ENCODE data around the gene RAB10.
"Not testable (repeated sequence)": the region's sequence is repeated elsewhere in the genome, so short reads cannot be mapped to it uniquely, and the experiment has no call there.

Gene RAB10

GRCh38 chr2:26081556-26081955 is 47.7 kb downstream of the RAB10 start:
- TF ChIP-seq CTCF (IDR thresholded peaks at IDR 0.05), result no peak
- H3K36me3 ChIP-seq, result no peaks in the 10 kb centered on the region
- no peaks in the 10 kb centered on the region for H3K27me3 ChIP-seq
- no peak overlapping the region for H3K27ac ChIP-seq
- H3K4me1 ChIP-seq, result peaks cover 0 to 5% (median 0%) of the 10 kb centered on the region in 4 donors
- no peaks in the 10 kb centered on the region for H3K9me3 ChIP-seq
- H3K4me3 ChIP-seq, result no peak overlapping the region
- intact Hi-C loops (cut with DNase I; ENCODE audit: low total_unique reads), result no loop called here
- no peak for DNase-seq

DNA sequence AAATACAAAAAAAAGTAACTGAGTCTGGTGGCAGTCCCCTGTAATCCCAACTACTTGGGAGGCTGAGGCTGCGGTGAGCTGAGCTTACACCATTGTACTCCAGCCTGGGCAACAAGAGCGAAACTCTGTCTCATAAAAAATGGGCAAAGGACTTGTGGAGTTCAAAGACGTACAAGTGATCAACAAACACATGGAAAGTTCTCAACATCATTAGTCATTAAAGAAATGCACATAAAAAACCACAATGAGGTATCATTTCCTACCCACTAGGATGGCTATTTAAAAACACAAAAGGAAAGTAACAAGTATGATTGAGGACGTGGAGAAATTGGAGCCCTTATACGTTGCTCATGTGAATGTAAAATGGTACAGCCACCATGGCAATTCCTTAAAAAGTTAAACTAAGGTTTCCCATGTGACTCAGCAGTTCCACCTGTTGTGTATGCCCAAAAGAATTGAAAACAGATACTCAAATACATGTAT is 52.3 kb downstream of the RAB10 start:
- Histone ChIP-seq H3K36me3 (peaks cover 0 to 5% (median 0%) of the 10 kb centered on the region in 3 donors), H3K9me3 (no peaks in the 10 kb centered on the region), H3K27ac (no peak overlapping the region), H3K27me3 (no peaks in the 10 kb centered on the region), H3K4me1 (peaks cover 0 to 5% (median 0%) of the 10 kb centered on the region in 4 donors), H3K4me3 (no peak overlapping the region)
- no peak for TF ChIP-seq CTCF (IDR thresholded peaks at IDR 0.05)
- DNase-seq, result no peak
- intact Hi-C loops (cut with DNase I; ENCODE audit: low total_unique reads), result no loop called here

DNA sequence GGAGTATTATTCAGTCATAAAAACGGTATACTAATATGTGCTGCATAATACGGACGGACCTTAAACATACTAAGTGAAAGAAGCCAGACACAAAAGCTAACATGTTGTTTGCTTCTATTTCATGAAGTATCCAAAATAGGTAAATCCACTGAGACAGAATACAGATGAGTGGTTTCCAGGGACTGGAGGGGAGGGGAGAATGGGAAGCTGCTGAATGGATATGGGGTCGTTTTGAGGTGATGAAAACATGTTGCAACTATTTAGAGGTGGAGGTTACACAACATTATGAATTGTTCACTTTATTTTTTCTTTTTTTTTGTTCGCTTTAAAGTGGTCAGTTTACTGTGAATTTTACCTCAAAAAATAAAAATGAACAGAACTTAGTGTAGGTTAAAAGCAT is 52.9 kb downstream of the RAB10 start:
- Histone ChIP-seq H3K4me1 (peaks cover 0 to 5% (median 0%) of the 10 kb centered on the region in 4 donors), H3K4me3 (no peak overlapping the region), H3K9me3 (no peaks in the 10 kb centered on the region), H3K27ac (no peak overlapping the region), H3K27me3 (no peaks in the 10 kb centered on the region), H3K36me3 (peaks cover 0 to 5% (median 0%) of the 10 kb centered on the region in 3 donors)
- intact Hi-C loops (cut with DNase I; ENCODE audit: low total_unique reads), result no loop called here
- no peak for TF ChIP-seq CTCF (IDR thresholded peaks at IDR 0.05)
- DNase-seq, result no peak

DNA sequence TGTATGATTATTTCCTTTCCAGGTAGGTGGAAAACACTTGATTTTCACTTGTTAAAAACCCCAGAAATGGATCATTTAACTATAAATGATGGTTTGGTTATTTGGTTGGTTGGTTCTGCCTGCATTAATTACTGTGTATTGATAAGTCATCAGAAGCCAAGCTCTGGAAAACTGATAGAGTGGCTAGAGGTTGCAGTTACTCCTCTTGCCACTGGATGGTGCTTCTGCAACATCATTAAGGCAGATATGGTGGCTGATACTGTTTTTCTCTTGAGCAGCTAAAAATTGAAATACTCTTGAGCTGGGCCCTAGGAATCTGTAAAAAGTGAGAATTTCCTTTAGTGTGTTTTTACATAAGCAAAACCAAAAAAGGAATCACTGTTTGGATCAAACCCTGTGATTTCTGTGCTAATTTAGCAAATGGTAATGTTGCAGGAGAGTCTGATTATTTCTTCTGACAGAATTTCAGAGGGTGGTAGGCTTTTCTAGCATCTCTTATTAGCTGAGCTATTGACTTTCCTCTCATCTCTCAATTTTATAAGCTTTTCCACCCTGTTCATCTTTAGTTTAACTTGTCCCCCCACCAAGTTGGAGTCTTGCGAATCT is 54.3 kb downstream of the RAB10 start:
- H3K4me1 ChIP-seq, result peaks cover 0 to 5% (median 0%) of the 10 kb centered on the region in 4 donors
- peak; percentile 42 to 59 for TF ChIP-seq CTCF (IDR thresholded peaks at IDR 0.05)
- no peak for DNase-seq
- H3K4me3 ChIP-seq, result no peak overlapping the region
- no peak overlapping the region for H3K27ac ChIP-seq
- peaks cover 0 to 5% (median 0%) of the 10 kb centered on the region in 3 donors for H3K36me3 ChIP-seq
- intact Hi-C loops (cut with DNase I; ENCODE audit: low total_unique reads), result no loop called here
- H3K9me3 ChIP-seq, result no peaks in the 10 kb centered on the region
- H3K27me3 ChIP-seq, result no peaks in the 10 kb centered on the region

GRCh38 chr2:26088931-26089330 is 55.0 kb downstream of the RAB10 start:
- H3K27ac ChIP-seq; H3K4me3 ChIP-seq; intact Hi-C loops (cut with DNase I; ENCODE audit: low total_unique reads); H3K36me3 ChIP-seq; DNase-seq; H3K9me3 ChIP-seq; H3K4me1 ChIP-seq; H3K27me3 ChIP-seq: not testable (repeated sequence)

DNA sequence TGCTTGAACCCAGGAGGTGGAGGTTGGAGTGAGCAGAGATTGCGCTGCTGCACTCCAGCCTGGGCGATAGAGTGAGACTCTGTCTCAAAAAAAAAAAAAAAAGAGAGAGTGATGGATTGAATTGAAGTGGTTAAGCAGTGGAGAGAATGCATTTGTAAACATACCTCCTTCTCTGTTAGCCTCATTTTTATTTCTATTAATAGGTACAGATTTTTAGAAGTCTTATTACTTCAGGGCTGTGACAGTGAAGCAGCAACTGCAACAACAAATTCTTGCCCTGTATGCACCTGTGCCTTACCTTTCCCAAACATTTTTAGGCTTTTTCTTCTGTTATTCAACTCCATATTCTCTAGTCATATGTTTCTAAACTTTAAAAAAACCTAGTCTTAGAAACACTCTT is 55.5 kb downstream of the RAB10 start:
- H3K9me3 ChIP-seq, result no peaks in the 10 kb centered on the region
- TF ChIP-seq CTCF (IDR thresholded peaks at IDR 0.05), result no peak
- no peak overlapping the region for H3K27ac ChIP-seq
- H3K4me1 ChIP-seq, result peaks cover 0 to 5% (median 0%) of the 10 kb centered on the region in 4 donors
- DNase-seq, result no peak
- intact Hi-C loops (cut with DNase I; ENCODE audit: low total_unique reads), result no loop called here
- H3K27me3 ChIP-seq, result no peaks in the 10 kb centered on the region
- H3K36me3 ChIP-seq, result peaks cover 0 to 5% (median 0%) of the 10 kb centered on the region in 3 donors
- no peak overlapping the region for H3K4me3 ChIP-seq
